Measurements from ENCODE around the gene MTCL1.

MTCL1 gene

GRCh38 chr18:8724452-8724851 lies 19.1 kb downstream of the MTCL1 start:
- Histone ChIP-seq H3K36me3 (ENCODE audit: insufficient read depth, low read length) (peaks cover 7% of the 10 kb centered on the region; the same call in 1 of the 2 replicates), H2AFZ (ENCODE audit: low read depth, low read length) (no peak overlapping the region), H3K27me3 (ENCODE audit: insufficient read depth, low read length, poor library complexity) (no peaks in the 10 kb centered on the region), H3K9ac (ENCODE audit: low read depth, low read length) (no peak overlapping the region), H3K79me2 (ENCODE audit: insufficient read depth, low read length) (no peaks in the 10 kb centered on the region), H3K9me3 (ENCODE audit: insufficient read depth, low read length, severe bottlenecking) (no peaks in the 10 kb centered on the region), H4K20me1 (ENCODE audit: insufficient read depth, low read length) (no peaks in the 10 kb centered on the region), H3K27ac (ENCODE audit: low read length) (no peak overlapping the region), H3K4me1 (ENCODE audit: insufficient read depth, low read length) (no peaks in the 10 kb centered on the region; the same call in 1 of the 2 replicates), H3K4me3 (ENCODE audit: low read depth in 1 of 2, low read length in 2 of 2) (no peak overlapping the region), H3K4me2 (ENCODE audit: insufficient read depth, low read length) (no peak overlapping the region)
- ATAC-seq (ENCODE audit: insufficient read depth, low read depth) (no peak), DNase-seq (no peak)
- no peak for TF ChIP-seq CTCF (IDR thresholded peaks at IDR 0.05; ENCODE audit: borderline replicate concordance, extremely low read depth, low read length, poor library complexity, severe bottlenecking)
- no peak for TF ChIP-seq EZH2 (IDR thresholded peaks at IDR 0.05; ENCODE audit: borderline replicate concordance, low read depth, low read length, severe bottlenecking)

GRCh38 chr18:8726281-8726680 lies 20.9 kb downstream of the MTCL1 start:
- Histone ChIP-seq H3K4me1 (ENCODE audit: insufficient read depth, low read length) (no peaks in the 10 kb centered on the region; the same call in 1 of the 2 replicates), H3K27me3 (ENCODE audit: insufficient read depth, low read length, poor library complexity) (no peaks in the 10 kb centered on the region), H3K4me3 (ENCODE audit: low read depth in 1 of 2, low read length in 2 of 2) (no peak overlapping the region), H3K9me3 (ENCODE audit: insufficient read depth, low read length, severe bottlenecking) (no peaks in the 10 kb centered on the region), H3K4me2 (ENCODE audit: insufficient read depth, low read length) (no peak overlapping the region), H2AFZ (ENCODE audit: low read depth, low read length) (no peak overlapping the region), H3K27ac (ENCODE audit: low read length) (no peak overlapping the region), H3K9ac (ENCODE audit: low read depth, low read length) (no peak overlapping the region), H3K79me2 (ENCODE audit: insufficient read depth, low read length) (no peaks in the 10 kb centered on the region), H3K36me3 (ENCODE audit: insufficient read depth, low read length) (peaks cover 4% of the 10 kb centered on the region; the same call in 1 of the 2 replicates), H4K20me1 (ENCODE audit: insufficient read depth, low read length) (no peaks in the 10 kb centered on the region)
- DNase-seq = no peak
- ATAC-seq (ENCODE audit: insufficient read depth, low read depth) = no peak
- TF ChIP-seq CTCF (IDR thresholded peaks at IDR 0.05; ENCODE audit: borderline replicate concordance, extremely low read depth, low read length, poor library complexity, severe bottlenecking) (no peak), EZH2 (IDR thresholded peaks at IDR 0.05; ENCODE audit: borderline replicate concordance, low read depth, low read length, severe bottlenecking) (no peak)

GRCh38 chr18:8726963-8727705 lies 21.8 kb downstream of the MTCL1 start:
- no peaks in the 10 kb centered on the region; the same call in 1 of the 2 replicates for H3K4me1 ChIP-seq (ENCODE audit: insufficient read depth, low read length)
- no peak overlapping the region for H3K4me2 ChIP-seq (ENCODE audit: insufficient read depth, low read length)
- no peak for ATAC-seq (ENCODE audit: insufficient read depth, low read depth)

More at GRCh38 chr18:8726963-8727705, 21.8 kb downstream of the MTCL1 start:
- Histone ChIP-seq H2AFZ (ENCODE audit: low read depth, low read length) (no peak overlapping the region), H3K9ac (ENCODE audit: low read depth, low read length) (no peak overlapping the region), H3K27me3 (ENCODE audit: insufficient read depth, low read length, poor library complexity) (no peaks in the 10 kb centered on the region), H3K4me3 (ENCODE audit: low read depth in 1 of 2, low read length in 2 of 2) (no peak overlapping the region), H3K36me3 (ENCODE audit: insufficient read depth, low read length) (no peaks in the 10 kb centered on the region), H4K20me1 (ENCODE audit: insufficient read depth, low read length) (no peaks in the 10 kb centered on the region), H3K9me3 (ENCODE audit: insufficient read depth, low read length, severe bottlenecking) (no peaks in the 10 kb centered on the region), H3K27ac (ENCODE audit: low read length) (no peak overlapping the region), H3K79me2 (ENCODE audit: insufficient read depth, low read length) (no peaks in the 10 kb centered on the region)
- DNase-seq = no peak
- TF ChIP-seq CTCF (IDR thresholded peaks at IDR 0.05; ENCODE audit: borderline replicate concordance, extremely low read depth, low read length, poor library complexity, severe bottlenecking) (no peak), EZH2 (IDR thresholded peaks at IDR 0.05; ENCODE audit: borderline replicate concordance, low read depth, low read length, severe bottlenecking) (no peak)
